Measurements from ENCODE around the gene IL1RL1. TPM values are rescaled to one million over a fixed set of nuclear protein-coding genes. Genes with fewer than 3 reads are reported as not detected.

IL1RL1 gene
- total RNA-seq, 2 donors from 2014 or later: 12.5 to 15.3 TPM

DNA sequence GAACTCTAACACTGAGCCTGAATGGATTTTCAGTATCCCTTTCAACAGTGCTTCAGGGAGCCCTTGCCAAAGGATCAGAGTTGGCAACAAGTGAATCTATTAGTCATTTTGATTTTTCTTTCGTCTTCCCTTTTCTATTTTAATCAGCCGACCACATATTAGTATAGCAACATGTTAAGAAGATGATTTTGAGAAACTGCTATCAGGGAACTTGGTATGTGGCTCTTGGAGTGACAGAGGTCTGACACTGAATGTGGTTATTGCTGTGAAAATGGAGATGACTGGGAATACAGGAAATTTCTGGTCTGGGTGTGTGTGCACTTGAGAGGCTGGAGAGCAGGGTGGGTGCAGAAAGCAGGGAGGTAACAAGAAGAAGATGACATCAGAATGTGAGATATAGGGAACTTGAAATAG lies 28.7 kb upstream of the IL1RL1 start:
- Histone ChIP-seq H3K9me3 (no peaks in the 10 kb centered on the region), H3K36me3 (replicated peaks in 1 of 2; ENCODE audit: insufficient read depth in 1 of 2, low read depth in 2 of 2) (no peaks in the 10 kb centered on the region), H3K27ac (no peak overlapping the region), H3K27me3 (no peaks in the 10 kb centered on the region), H3K4me3 (no peak overlapping the region), H3K4me1 (no peaks in the 10 kb centered on the region)
- WGBS, 2 donors: 48 to 64% methylated on average over 2 of the region's 2 CpGs
- TF ChIP-seq POLR2A (IDR thresholded peaks at IDR 0.05): no peak
- TF ChIP-seq, protein P1, sequence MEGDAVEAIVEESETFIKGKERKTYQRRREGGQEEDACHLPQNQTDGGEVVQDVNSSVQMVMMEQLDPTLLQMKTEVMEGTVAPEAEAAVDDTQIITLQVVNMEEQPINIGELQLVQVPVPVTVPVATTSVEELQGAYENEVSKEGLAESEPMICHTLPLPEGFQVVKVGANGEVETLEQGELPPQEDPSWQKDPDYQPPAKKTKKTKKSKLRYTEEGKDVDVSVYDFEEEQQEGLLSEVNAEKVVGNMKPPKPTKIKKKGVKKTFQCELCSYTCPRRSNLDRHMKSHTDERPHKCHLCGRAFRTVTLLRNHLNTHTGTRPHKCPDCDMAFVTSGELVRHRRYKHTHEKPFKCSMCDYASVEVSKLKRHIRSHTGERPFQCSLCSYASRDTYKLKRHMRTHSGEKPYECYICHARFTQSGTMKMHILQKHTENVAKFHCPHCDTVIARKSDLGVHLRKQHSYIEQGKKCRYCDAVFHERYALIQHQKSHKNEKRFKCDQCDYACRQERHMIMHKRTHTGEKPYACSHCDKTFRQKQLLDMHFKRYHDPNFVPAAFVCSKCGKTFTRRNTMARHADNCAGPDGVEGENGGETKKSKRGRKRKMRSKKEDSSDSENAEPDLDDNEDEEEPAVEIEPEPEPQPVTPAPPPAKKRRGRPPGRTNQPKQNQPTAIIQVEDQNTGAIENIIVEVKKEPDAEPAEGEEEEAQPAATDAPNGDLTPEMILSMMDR (IDR thresholded peaks at IDR 0.05): no peak
- intact Hi-C loops (cut with DNase I): no loop called here
- ATAC-seq (no peak), DNase-seq (no peak)

DNA sequence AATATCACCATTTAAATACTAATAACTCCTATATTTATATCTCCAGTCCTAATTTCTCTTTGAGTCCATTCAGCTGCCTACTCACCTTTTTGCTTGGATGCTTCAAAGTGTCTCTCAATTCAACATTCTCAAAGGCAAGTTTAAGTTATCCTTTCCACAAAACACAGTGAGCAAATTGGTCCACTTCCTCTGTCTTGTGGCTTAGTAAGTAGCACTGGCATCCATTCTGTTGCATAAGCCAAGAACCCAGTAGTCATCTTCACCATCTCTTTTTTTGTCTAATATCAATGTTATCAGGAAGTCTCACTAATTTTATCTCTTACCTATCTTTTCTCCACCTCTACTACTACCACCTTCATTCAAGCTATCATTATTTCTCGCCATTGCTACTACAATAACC lies 27.4 kb upstream of the IL1RL1 start:
- Histone ChIP-seq H3K36me3 (replicated peaks in 1 of 2; ENCODE audit: insufficient read depth in 1 of 2, low read depth in 2 of 2) (no peaks in the 10 kb centered on the region), H3K4me1 (no peaks in the 10 kb centered on the region), H3K4me3 (no peak overlapping the region), H3K27me3 (no peaks in the 10 kb centered on the region), H3K27ac (no peak overlapping the region), H3K9me3 (no peaks in the 10 kb centered on the region)
- intact Hi-C loops (cut with DNase I): no loop called here
- 91 to 94% methylated on average over 1 of the region's 1 CpG for WGBS, 2 donors
- TF ChIP-seq, protein P1 (IDR thresholded peaks at IDR 0.05): no peak
- TF ChIP-seq POLR2A (IDR thresholded peaks at IDR 0.05): no peak
- DNase-seq (no peak), ATAC-seq (no peak)

GRCh38 chr2:102284611-102285010 lies 26.8 kb upstream of the IL1RL1 start:
- TF ChIP-seq, protein P1 (IDR thresholded peaks at IDR 0.05): no peak
- no peak for TF ChIP-seq POLR2A (IDR thresholded peaks at IDR 0.05)
- no peaks in the 10 kb centered on the region for H3K36me3 ChIP-seq (replicated peaks in 1 of 2; ENCODE audit: insufficient read depth in 1 of 2, low read depth in 2 of 2)
- H3K4me3 ChIP-seq: no peak overlapping the region
- ATAC-seq (no peak), DNase-seq (no peak)
- no peaks in the 10 kb centered on the region for H3K27me3 ChIP-seq
- H3K27ac ChIP-seq: no peak overlapping the region
- no peaks in the 10 kb centered on the region for H3K9me3 ChIP-seq
- 84 to 89% methylated on average over 3 of the region's 3 CpGs for WGBS, 2 donors
- H3K4me1 ChIP-seq: no peaks in the 10 kb centered on the region
- intact Hi-C loops (cut with DNase I): no loop called here

GRCh38 chr2:102285368-102285767 lies 26.0 kb upstream of the IL1RL1 start:
- intact Hi-C loops (cut with DNase I): no loop called here
- 80 to 85% methylated on average over 2 of the region's 2 CpGs for WGBS, 2 donors
- H3K36me3 ChIP-seq (replicated peaks in 1 of 2; ENCODE audit: insufficient read depth in 1 of 2, low read depth in 2 of 2): no peaks in the 10 kb centered on the region
- H3K4me1 ChIP-seq: no peaks in the 10 kb centered on the region
- DNase-seq (no peak), ATAC-seq (no peak)
- no peaks in the 10 kb centered on the region for H3K9me3 ChIP-seq
- TF ChIP-seq POLR2A (IDR thresholded peaks at IDR 0.05): no peak
- no peak overlapping the region for H3K27ac ChIP-seq
- no peaks in the 10 kb centered on the region for H3K27me3 ChIP-seq
- H3K4me3 ChIP-seq: no peak overlapping the region

DNA sequence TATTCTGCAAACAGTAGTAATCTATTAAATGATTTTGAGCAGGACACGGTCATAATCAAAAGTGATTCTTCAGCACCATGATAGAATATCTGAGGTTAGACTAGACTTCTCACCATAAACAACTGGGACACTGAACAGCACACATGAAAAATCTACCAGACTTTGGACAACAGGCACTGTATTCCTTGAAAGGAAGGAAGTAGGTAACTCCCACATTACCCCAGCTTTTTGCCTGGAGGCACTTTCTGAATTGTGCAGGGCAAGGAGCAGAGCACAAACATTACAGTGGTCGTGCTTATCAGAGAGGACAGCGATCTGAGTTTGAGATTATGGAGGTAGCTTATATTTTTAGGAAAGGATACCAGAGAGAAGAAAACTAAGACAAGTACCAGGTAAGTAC lies 25.3 kb upstream of the IL1RL1 start:
- H3K9me3 ChIP-seq: no peaks in the 10 kb centered on the region
- H3K27ac ChIP-seq: no peak overlapping the region
- intact Hi-C loops (cut with DNase I): no loop called here
- H3K36me3 ChIP-seq (replicated peaks in 1 of 2; ENCODE audit: insufficient read depth in 1 of 2, low read depth in 2 of 2): no peaks in the 10 kb centered on the region
- no peaks in the 10 kb centered on the region for H3K4me1 ChIP-seq
- H3K4me3 ChIP-seq: no peak overlapping the region
- ATAC-seq (no peak), DNase-seq (no peak)
- H3K27me3 ChIP-seq: no peaks in the 10 kb centered on the region
- no peak for TF ChIP-seq POLR2A (IDR thresholded peaks at IDR 0.05)
- TF ChIP-seq, protein P1 (IDR thresholded peaks at IDR 0.05): no peak
- WGBS, 2 donors: 56 to 66% methylated on average over 3 of the region's 3 CpGs

Data from body of pancreas (tissue), 4 donors.